Epithelial cell of prostate (primary cell): ENCODE measurements around the gene RFTN1.

Source experiments
- DNase-seq: peaks from one replicate; pipeline ENCODE4 v3.0.0-alpha.2; 2011; ENCODE audit warnings: low read depth, low spot score
- H3K27ac ChIP-seq: fragments of 450-650 bp; 2 replicates; pipeline ENCODE4 v1.5.1; 2017; ENCODE audit warnings: mild to moderate bottlenecking

The RFTN1 gene

GRCh38 chr3:16417945-16418739 lies 95.4 kb downstream of the RFTN1 start:
- H3K27ac ChIP-seq: no peak overlapping the region

GRCh38 chr3:16415911-16416476 lies 97.5 kb downstream of the RFTN1 start:
- H3K27ac ChIP-seq: no peak overlapping the region
- no peak for DNase-seq

More at GRCh38 chr3:16417945-16418739, 95.4 kb downstream of the RFTN1 start:
- DNase-seq: no peak

GRCh38 chr3:16413321-16413720 lies 100.2 kb downstream of the RFTN1 start:
- H3K27ac ChIP-seq: no peak overlapping the region
- DNase-seq: no peak

- no peak overlapping the region for H3K27ac ChIP-seq
- no peak for DNase-seq
Measured at GRCh38 chr3:16412192-16412800, 101.2 kb downstream of the RFTN1 start.

GRCh38 chr3:16411441-16411840 lies 102.1 kb downstream of the RFTN1 start:
- DNase-seq: no peak
- no peak overlapping the region for H3K27ac ChIP-seq

- no peak for DNase-seq
- H3K27ac ChIP-seq: no peak overlapping the region
Measured at GRCh38 chr3:16410659-16411058, 102.8 kb downstream of the RFTN1 start.

- no peak for DNase-seq
- no peak overlapping the region for H3K27ac ChIP-seq
Measured at GRCh38 chr3:16409032-16409431, 104.5 kb downstream of the RFTN1 start.

- no peak for DNase-seq
Measured at GRCh38 chr3:16407366-16407765, 106.1 kb downstream of the RFTN1 start.

GRCh38 chr3:16406579-16406978 lies 106.9 kb downstream of the RFTN1 start:
- DNase-seq: no peak
- H3K27ac ChIP-seq: no peak overlapping the region

More at GRCh38 chr3:16407366-16407765, 106.1 kb downstream of the RFTN1 start:
- H3K27ac ChIP-seq: no peak overlapping the region

GRCh38 chr3:16406166-16406565 lies 107.3 kb downstream of the RFTN1 start:
- no peak for DNase-seq
- H3K27ac ChIP-seq: no peak overlapping the region

- H3K27ac ChIP-seq: no peak overlapping the region
- no peak for DNase-seq
Measured at GRCh38 chr3:16404349-16404895, 109.1 kb downstream of the RFTN1 start.

- no peak for DNase-seq
- H3K27ac ChIP-seq: no peak overlapping the region
Measured at GRCh38 chr3:16402451-16402850, 111.0 kb downstream of the RFTN1 start.

- no peak for DNase-seq
- H3K27ac ChIP-seq: no peak overlapping the region
Measured at GRCh38 chr3:16401273-16401672, 112.2 kb downstream of the RFTN1 start.

- no peak overlapping the region for H3K27ac ChIP-seq
- DNase-seq: no peak
Measured at GRCh38 chr3:16400106-16400931, 113.2 kb downstream of the RFTN1 start.

GRCh38 chr3:16399473-16399872 lies 114.0 kb downstream of the RFTN1 start:
- no peak for DNase-seq
- H3K27ac ChIP-seq: no peak overlapping the region

- no peak for DNase-seq
- H3K27ac ChIP-seq: no peak overlapping the region
Measured at GRCh38 chr3:16398648-16399047, 114.9 kb downstream of the RFTN1 start.

- no peak for DNase-seq
- H3K27ac ChIP-seq: no peak overlapping the region
Measured at GRCh38 chr3:16396202-16396601, 117.3 kb downstream of the RFTN1 start.

- DNase-seq: no peak
Measured at GRCh38 chr3:16395212-16395611, 118.3 kb downstream of the RFTN1 start.

GRCh38 chr3:16394639-16395038 lies 118.9 kb downstream of the RFTN1 start:
- H3K27ac ChIP-seq: no peak overlapping the region
- DNase-seq: no peak

More at GRCh38 chr3:16395212-16395611, 118.3 kb downstream of the RFTN1 start:
- H3K27ac ChIP-seq: no peak overlapping the region

- DNase-seq: no peak
- no peak overlapping the region for H3K27ac ChIP-seq
Measured at GRCh38 chr3:16392717-16393116, 120.8 kb downstream of the RFTN1 start.
